C4-2B (cell line): ENCODE measurements around the gene FOXQ1.

Experiments
- H3K27ac ChIP-seq: fragments of 450-650 bp; 2 replicates; pipeline ENCODE4 v1.5.1; 2017
- ZFX ChIP-seq: fragments of 450-650 bp; IDR thresholded peaks from 2 replicates; pipeline ENCODE4 v1.6.1; 2017
- TF ChIP-seq, protein P1 (sequence below): fragments of 450-650 bp; conservative IDR thresholded peaks from 2 replicates; pipeline ENCODE4 v1.5.1; 2017; ENCODE audit warnings: mild to moderate bottlenecking

Gene FOXQ1

DNA sequence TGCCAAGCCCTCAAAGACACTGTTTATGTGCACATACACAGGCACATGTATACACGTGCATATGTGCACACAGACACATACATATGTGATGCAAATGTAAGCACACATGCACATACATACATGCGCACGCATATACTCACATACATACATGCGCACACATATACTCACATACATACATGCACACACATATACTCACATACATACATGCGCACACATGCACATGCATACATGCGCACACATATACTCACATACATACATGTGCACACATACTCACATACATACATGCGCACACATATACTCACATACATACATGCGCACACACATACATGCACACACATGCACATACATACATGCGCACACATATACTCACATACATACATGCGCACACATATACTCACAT is 20.5 kb upstream of the FOXQ1 start:
- peak overlapping the region; percentile 97; the same call in 1 of the 2 replicates for H3K27ac ChIP-seq
- no peak for TF ChIP-seq ZFX
- TF ChIP-seq, protein P1, sequence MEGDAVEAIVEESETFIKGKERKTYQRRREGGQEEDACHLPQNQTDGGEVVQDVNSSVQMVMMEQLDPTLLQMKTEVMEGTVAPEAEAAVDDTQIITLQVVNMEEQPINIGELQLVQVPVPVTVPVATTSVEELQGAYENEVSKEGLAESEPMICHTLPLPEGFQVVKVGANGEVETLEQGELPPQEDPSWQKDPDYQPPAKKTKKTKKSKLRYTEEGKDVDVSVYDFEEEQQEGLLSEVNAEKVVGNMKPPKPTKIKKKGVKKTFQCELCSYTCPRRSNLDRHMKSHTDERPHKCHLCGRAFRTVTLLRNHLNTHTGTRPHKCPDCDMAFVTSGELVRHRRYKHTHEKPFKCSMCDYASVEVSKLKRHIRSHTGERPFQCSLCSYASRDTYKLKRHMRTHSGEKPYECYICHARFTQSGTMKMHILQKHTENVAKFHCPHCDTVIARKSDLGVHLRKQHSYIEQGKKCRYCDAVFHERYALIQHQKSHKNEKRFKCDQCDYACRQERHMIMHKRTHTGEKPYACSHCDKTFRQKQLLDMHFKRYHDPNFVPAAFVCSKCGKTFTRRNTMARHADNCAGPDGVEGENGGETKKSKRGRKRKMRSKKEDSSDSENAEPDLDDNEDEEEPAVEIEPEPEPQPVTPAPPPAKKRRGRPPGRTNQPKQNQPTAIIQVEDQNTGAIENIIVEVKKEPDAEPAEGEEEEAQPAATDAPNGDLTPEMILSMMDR, result no peak

DNA sequence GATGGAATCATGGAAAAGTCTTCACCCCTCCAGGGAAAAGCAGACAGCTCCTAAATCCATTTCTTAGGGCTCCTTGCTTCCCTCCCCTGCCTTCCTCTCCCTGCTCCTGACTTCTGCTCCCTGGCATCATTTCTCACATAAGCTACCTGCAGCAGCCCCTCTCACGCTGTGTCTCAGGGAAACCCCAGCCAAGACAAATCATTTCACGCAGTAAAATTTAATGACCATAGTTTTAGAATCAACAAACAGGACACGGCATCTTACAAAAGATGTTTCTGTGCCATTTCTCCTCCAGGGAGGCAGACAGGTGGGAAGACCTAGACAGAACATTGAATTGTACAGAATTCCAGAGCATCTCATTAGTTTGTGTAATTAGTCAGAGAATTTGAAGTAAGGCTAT is 16.5 kb upstream of the FOXQ1 start:
- no peak for TF ChIP-seq ZFX
- H3K27ac ChIP-seq, result peak overlapping the region; percentile 87

DNA sequence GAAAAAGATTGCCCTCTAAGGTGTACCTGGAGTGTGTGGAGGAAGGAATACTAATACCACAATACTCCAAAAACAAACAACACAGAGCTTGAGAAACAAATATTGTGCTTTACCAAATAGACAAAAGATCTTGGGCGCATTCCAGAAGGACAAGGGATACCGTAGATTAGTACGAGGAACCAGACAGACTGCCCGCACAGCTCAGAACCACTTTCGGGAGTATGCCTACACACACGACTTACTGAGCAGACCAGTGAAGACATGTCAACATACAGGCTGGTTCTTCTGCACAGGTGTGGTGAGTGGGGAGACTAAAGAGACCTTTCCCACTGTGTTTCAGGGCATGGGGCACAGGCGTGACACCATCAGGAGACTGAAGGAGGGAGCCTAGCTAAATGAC is 15.8 kb upstream of the FOXQ1 start:
- TF ChIP-seq, protein P1, result no peak
- TF ChIP-seq ZFX, result no peak
- H3K27ac ChIP-seq, result peak overlapping the region; percentile 87

DNA sequence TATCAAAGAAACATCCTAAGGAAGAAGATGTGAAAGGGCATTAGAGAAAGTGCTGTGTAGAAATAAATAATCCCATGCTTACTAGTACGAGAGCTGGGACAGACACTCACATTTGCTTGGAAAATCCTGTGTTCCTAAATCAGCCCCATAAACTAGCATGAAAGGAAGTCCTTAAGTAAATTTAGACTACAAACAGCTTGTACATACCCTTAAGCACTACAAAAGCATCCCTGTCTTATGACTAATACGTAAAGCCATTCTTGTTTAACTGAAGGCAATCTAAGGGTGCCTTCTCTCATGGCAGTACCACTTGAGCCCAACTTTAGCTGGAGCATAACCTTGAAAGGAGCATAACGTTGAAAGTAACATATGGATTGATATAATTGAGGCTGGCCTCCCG is 15.4 kb upstream of the FOXQ1 start:
- H3K27ac ChIP-seq, result peak overlapping the region; percentile 87
- no peak for TF ChIP-seq ZFX
- TF ChIP-seq, protein P1, result no peak

DNA sequence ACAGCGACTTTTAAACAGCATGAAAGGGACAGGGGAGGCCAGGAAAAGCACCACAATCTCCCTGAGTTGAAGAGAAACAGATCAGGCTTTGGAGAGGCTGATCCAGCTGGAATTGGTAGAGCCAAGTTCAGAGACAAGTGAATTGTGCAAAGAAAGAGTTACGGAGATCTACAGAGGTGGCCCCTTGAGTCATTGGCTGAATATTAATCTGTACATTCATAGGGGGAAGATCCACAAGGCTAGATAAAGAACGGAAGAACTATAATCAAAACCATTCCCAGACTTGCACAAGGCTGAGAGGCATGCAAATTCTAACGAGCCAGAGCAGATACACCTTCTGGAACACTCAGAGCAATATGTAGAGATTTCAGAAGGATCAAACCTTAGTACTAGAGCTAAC is 14.2 kb upstream of the FOXQ1 start:
- TF ChIP-seq, protein P1, result no peak
- no peak for TF ChIP-seq ZFX
- H3K27ac ChIP-seq, result no peak overlapping the region

DNA sequence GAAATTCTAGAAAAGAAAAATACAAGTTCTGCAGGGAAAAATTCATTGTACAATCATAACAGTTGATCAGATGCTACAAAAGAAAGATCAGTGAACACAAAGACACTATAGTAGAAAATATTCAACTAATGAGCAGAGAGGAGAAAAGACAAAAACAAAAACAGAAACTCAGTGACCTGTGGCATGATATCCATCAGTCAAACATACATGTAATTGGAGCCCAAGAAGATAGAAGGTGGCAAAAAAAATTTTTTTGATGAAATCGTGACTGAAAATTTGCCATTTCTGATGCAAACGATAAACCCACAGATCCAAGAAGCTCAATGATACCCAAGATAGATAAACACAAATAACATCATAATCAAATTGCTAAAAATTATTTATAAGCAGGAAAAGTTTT is 13.1 kb upstream of the FOXQ1 start:
- TF ChIP-seq, protein P1, result no peak
- no peak for TF ChIP-seq ZFX
- H3K27ac ChIP-seq, result no peak overlapping the region

DNA sequence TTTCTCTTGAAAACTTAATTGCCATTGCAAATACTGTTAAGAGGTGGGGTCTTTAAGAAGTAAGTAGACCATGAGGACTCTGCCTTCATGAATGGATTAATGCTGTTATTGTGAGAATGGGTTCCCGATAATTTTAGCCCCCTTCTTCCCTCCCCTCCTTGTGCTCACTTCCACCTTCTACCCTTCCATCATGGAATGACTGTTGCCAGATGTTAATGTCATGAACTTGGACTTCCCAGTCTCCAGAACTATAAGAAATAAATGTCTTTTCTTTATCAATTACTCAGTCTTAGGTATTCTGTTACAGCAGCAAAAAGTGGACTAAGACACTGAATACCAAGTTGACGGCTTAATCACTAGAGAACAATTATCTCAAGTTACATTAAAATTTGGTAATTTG is 5.8 kb upstream of the FOXQ1 start:
- H3K27ac ChIP-seq, result no peak overlapping the region
- TF ChIP-seq, protein P1, result no peak
- TF ChIP-seq ZFX, result no peak

DNA sequence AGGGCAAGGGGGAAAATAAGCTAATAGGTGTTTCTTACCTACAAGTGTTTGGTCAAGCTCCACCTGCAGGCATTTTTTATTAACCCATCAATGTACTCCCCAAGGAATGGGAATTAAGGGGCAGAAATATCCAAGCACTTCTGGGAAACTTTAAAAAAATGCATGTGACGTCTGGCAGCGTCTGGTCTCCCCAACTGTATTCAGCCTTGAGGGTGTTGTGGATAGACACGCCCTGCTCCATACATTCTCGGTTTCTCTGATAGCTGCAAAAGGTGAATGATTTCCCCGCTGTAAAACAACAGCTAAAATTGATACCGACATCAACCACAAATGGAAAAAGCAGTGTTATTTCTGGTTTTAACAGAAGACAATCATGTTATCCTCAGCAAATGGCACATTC is 2.5 kb upstream of the FOXQ1 start:
- H3K27ac ChIP-seq, result no peak overlapping the region
- TF ChIP-seq ZFX, result no peak
- TF ChIP-seq, protein P1, result 0 out of 2 replicates have a peak, but pooled peaks have one; percentile 13
